GM12801 (cell line): Measurements from ENCODE around the gene SYTL2.

Experiments used
- TF ChIP-seq, protein P1 (sequence below): IDR thresholded peaks from one replicate; pipeline ENCODE4 v1.5.1; 2011; ENCODE audit warnings: control low read depth; ENCODE audit not compliant: insufficient read length; ENCODE audit errors: extremely low read depth

Gene SYTL2

DNA sequence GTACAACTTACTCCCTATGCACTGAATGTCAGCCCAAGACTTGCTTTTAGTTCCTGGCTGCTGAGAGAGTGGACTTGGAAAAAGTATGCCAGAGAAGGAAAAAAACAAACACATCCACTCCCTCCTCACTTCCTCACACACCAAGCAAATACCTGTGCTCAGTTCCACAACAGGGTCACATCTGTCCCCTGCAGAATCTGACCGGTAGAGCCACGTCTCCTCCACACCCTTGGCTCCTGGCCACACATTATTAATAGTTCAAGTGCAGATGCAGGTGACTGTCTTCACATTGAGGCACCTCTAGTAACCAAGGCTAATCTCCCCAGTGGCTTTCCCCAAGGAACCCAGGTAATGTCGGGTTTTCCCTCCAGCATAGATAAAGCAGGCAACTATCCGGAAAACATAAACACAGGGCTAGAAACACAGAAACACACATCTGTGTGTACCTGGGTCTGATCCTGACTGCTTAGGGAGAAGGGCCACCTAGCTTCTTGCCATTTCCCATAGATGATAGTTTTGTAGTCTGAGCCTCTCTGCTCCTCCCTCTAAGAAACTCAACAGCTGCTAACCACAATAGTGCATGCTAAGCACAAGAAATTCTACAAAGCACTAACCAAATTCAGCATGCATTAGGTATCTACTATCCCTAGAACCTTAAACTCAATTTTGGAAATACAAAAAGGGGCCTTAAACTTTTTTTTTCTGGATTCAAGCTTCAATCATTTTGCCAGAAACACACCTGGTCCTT is 10.2 kb downstream of the SYTL2 start:
- TF ChIP-seq, protein P1, sequence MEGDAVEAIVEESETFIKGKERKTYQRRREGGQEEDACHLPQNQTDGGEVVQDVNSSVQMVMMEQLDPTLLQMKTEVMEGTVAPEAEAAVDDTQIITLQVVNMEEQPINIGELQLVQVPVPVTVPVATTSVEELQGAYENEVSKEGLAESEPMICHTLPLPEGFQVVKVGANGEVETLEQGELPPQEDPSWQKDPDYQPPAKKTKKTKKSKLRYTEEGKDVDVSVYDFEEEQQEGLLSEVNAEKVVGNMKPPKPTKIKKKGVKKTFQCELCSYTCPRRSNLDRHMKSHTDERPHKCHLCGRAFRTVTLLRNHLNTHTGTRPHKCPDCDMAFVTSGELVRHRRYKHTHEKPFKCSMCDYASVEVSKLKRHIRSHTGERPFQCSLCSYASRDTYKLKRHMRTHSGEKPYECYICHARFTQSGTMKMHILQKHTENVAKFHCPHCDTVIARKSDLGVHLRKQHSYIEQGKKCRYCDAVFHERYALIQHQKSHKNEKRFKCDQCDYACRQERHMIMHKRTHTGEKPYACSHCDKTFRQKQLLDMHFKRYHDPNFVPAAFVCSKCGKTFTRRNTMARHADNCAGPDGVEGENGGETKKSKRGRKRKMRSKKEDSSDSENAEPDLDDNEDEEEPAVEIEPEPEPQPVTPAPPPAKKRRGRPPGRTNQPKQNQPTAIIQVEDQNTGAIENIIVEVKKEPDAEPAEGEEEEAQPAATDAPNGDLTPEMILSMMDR = no peak

DNA sequence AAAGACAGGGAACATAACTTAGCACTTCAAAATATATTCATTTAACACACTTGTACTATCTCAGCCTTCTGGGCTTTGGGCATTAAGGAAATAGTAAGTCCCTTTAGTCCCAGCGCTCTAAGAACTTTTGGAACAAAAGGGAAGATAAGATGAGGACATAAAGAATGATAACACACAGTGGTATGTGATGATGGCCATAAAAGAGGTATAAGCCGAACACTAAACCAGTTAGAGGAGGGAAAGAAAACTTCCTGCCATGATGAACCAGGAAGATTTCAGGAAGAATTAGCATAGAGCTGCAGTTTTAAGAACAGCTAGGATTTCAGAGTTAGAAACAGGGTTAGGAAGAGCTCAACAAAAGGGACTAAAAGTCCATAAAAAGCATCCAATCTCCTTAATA is 11.8 kb downstream of the SYTL2 start:
- TF ChIP-seq, protein P1 = no peak

DNA sequence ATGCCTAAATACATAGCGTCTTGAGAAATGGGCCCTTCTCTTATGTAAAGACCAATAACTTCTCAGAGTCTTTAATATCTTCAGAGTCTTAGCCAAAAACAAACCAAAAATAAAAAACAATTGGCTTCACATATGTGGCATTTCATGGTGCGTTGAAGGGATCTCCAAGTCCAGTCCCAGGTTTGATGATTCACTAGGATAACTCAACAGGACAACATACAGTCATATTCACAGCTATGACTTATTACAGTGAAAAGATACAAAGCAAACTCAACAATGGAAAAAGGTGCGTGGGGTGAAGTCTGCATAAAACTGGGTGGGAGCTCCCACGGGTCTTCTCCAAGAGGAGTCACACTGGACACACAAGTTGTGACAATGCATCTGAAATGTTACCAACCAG is 12.6 kb downstream of the SYTL2 start:
- TF ChIP-seq, protein P1 = no peak

DNA sequence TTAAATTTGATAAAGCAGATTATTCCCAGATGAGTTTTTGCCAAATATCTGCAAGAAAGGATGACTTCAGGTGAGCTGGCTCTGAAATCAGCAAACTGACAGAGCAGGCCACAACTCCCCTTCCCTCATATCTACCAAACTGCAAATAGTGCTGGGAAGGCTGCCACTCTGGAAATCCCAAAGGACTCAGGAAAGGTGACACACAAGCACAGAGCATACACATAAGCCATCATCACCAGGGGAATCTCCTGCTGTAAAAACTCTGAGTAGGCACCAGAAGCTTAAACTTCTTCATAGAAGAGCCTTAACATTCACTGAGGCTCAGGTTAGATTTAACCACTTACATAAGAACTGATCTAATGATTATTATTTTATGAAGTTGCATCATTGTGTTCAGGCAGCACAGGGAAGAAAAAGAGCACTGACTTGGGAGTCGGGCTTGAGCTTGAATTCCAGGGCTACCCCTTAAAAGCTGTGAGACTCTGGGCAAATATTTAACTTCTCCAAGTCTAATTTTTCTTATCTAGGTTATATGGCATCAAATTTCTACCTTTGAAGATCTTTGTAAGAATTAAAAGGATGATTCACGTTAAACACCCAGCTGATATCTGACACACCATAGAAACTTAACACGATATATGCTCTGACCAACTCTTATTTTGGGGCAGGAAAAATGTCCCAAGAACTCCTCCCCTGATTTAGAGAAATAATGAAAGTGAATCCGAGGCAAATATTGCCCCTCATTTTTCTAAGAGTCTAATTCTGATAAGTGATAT is 15.0 kb downstream of the SYTL2 start:
- TF ChIP-seq, protein P1 = no peak

DNA sequence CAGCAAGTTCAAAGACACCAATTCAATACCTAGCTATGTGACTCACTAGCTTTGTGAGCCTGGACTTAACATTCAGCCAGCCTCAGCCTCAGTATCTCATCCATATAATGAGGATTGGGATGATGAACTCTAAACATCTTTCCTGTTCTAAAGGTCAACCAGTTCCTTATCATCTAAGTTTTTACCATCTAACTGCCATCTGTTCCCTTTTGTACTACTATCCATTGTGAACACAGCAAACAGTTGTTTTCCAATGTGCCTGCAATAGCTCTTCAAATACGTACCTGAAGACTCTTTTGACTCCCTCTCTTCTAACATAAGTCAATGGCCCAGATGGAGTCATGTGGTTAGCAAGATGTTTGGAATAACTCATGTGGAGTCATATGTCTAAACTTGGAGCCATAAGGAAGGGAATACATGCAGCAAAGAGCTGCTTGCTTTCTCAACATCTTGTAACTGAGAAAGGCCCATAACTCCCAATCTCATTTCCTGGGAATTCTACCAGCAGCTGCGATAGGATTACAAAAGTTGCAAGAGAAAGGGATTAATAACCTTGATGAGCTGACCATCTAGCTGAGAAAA is 19.4 kb downstream of the SYTL2 start:
- TF ChIP-seq, protein P1 = no peak

DNA sequence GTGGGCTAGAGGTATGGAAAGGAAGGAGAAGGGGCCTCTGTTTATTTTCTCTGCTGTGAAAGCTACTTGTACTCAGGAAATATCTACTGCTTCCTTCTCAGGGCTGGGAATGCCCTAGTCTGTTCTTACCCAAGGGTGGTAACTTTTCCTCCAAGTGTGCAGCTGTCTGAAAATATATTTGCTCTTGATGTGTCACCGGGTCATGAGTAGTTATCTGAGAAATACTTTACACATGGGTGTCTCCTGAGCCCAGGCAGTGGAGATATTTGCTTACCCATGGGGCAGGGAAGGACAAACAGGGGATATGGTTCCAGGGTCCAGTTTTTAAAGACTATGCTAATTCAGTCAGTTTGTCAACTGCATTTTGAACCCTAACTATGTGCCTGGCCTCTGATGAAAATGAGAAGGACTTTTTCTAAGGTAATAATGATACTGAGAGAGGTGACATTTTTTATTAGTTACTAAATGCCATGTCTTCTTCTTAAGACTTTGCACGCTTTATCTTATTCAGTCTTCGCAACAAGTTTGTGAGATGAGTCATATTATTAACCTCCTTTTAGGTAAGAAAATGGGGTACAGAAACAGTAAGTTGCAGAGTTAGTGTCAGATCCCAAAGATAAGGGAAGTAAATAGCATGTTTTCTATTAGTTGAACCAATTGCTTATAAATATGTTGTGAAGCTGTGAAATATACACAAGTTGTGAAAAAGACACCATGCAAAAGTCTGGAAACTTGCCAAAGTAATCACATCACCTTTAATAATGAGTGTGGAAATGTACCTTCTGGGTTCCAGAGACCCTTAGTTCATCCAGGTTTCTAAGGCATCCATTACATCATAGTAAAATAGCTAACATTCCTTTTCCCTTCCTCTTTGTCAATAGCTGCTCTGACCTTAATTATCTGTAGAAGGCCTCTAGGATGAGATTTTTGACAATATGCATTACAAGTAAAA is 22.9 kb downstream of the SYTL2 start:
- TF ChIP-seq, protein P1 = no peak
